Epithelial cell of esophagus (primary cell): ENCODE measurements around the gene STK10.
A peak's percentile ranks its signal among the peaks of the same experiment; 100 is the strongest.

ENCODE experiments used
- DNase-seq: peaks from one replicate; pipeline ENCODE4 v3.0.0; 2010; ENCODE audit warnings: low read depth
- H3K4me3 ChIP-seq: 2 replicates; pipeline ENCODE4 v1.5.1; 2011; ENCODE audit warnings: mild to moderate bottlenecking, low read length, control low read depth
- TF ChIP-seq, protein P1 (sequence below): IDR thresholded peaks from 2 replicates; pipeline ENCODE4 v1.5.1; 2011; ENCODE audit warnings: low read depth, mild to moderate bottlenecking, low read length, control low read depth, inconsistent platforms; ENCODE audit not compliant: insufficient read depth; ENCODE audit errors: missing control alignments

STK10 gene

DNA sequence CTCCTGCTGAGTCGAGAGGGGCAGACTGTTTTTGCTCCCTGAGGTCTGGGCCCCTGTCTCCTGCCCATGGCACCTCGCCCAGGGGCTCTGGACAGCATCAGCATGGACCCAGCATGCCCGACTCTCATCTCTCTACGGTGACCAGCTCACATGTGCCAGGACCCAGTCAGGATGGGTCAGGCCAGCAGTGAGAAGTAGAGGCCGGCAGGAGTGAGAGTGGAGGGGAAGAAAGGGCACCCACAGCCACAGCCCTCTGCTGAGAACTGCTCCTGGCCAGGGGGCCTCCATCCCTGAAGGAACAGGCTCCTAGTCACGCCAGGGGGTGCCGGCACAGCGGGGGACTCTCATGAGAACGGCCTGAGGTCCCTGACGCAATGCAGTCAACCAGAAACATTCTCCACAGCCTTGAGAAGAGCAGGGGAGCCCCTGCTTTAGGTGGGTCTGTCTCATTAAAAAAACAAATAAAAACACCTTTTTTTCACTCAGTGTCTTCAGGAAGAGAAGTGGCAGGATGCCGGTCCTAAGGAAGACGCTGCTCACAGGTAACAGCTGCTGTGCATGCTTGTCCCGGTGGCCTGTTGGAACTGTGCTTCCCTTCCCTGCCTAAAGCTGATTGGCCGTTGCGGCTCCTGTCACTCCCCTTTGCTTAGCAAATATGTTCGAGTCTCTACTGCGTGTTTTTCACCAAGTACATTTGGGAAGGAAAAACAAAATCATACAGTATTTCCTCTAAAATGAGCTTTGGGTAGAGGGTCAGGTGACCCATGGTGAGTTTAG is 95.9 kb downstream of the STK10 start:
- TF ChIP-seq, protein P1, sequence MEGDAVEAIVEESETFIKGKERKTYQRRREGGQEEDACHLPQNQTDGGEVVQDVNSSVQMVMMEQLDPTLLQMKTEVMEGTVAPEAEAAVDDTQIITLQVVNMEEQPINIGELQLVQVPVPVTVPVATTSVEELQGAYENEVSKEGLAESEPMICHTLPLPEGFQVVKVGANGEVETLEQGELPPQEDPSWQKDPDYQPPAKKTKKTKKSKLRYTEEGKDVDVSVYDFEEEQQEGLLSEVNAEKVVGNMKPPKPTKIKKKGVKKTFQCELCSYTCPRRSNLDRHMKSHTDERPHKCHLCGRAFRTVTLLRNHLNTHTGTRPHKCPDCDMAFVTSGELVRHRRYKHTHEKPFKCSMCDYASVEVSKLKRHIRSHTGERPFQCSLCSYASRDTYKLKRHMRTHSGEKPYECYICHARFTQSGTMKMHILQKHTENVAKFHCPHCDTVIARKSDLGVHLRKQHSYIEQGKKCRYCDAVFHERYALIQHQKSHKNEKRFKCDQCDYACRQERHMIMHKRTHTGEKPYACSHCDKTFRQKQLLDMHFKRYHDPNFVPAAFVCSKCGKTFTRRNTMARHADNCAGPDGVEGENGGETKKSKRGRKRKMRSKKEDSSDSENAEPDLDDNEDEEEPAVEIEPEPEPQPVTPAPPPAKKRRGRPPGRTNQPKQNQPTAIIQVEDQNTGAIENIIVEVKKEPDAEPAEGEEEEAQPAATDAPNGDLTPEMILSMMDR: no peak
- no peak for DNase-seq
- H3K4me3 ChIP-seq: no peak overlapping the region

DNA sequence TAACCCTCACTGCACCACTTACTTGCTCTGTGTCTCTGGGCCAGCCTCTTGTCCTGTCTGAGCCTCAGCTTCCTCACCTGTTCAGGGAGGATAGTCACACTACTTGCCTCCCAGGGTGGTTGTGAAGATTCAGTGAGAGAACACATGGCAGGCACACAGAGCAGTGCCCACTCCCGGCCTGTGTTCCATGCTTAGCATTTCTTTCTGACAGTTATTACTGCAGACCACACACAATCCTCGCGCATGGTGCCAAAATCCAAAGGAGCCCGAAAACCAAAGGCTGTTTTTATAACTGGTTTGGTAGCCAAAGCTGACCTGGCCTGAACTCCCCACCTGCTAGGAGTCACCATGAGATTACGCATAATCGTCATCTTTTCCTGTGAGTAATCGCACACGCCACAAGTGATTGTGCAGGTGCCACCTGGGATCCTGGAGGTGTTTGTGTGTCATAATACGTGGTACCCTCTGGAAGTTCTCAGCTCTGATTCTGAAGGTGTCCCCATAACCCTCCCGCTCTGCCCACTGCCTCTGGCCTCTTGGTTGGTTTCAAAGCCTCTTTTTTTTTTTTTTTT is 97.0 kb downstream of the STK10 start:
- peak; percentile 71 for DNase-seq
- TF ChIP-seq, protein P1: no peak
- no peak overlapping the region for H3K4me3 ChIP-seq

DNA sequence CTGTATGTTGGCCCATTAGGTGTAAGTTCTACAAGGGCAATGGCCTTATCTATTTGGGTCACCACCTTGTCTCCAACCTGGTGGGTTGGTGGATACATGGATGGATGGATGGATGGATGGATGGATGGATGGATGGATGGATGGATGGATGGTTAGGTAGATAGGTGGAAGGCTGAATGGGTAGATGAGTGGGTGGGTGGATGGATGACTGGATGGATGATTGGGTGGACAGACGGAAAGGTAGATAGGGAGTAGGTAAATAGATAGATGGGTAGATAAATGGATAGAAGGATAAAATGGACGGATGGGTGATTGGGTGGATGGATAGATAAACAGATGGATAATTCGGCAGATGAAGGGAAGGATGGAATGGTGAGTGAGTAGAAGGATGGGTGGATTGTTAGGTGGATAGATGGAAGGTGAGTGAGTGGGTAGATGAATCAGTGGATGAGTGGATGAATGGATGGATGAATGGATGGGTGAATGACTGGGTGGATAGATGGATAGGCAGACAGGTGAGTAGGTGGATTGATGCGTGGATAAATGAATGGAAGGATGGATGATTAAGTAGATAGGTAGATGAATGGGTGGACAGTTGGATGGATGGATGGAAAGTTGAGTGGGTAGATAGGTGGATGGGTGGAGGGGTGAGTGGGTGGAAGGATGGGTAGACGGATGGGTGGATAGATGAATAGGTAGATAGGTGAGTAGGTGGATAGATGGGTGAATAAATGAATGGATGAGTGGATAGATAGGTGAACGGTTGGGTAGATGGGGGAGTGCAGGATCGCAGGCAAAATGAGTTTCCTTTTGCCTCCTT is 98.5 kb downstream of the STK10 start:
- H3K4me3 ChIP-seq: no peak overlapping the region
- TF ChIP-seq, protein P1: no peak
- no peak for DNase-seq

DNA sequence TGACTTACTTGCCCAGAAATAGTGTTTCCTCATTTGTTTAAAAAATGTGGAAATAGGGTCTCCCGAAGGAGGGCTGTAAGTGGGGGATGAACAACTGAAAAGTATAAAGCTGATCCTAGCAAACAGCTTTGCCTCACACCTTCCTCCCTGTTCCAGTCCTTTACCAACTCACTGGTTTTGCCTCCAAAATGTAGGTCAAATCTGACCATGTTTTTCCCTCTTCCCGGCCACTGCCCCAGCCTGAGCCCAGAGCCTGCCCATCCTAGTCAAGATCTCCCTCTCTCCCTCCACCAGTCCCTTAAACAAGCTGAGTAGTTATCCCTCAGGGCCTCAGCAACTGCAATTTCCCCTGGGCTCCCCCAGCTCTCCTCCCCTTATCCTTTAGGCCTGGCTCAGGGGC is 99.2 kb downstream of the STK10 start:
- DNase-seq: no peak
- TF ChIP-seq, protein P1: no peak
- H3K4me3 ChIP-seq: no peak overlapping the region

DNA sequence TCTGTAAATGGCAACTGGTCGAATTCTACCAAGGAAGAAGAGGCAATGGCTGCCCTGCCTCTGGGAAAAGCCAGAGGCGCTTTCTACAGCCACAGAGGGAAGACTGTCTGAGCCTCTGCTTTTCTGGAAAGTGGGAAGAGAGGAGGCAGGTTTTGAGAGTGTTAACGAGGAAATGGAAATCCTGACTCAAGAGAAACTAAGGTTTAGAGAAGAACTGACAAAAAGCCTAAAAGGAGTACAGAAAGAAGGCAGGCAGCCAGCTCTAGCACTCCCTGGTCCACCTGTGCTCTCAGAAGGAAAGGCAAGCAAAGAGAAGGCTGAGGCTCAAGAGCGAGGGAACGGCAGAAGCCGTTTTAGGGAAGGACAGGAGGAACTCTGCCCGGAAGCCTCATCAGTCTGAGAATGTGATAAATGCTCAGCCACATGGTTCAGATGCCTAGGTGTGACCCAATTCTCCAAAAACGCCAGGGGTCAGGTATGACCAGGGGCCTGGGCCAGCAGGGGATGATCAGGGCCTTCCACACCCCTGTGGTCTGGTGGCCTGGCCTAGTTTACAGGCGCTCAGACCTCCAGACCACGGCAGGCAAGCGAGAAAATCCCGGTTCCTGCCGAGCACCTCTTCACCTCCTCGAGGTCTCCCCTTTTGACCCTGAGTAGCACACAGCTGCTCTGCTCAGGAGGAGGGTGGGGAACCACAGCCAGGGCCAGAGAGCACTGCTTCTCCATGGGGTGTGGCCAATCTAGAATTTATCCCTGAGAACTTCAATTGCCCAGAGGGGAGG is 101.6 kb downstream of the STK10 start:
- TF ChIP-seq, protein P1: no peak
- H3K4me3 ChIP-seq: no peak overlapping the region
- no peak for DNase-seq

DNA sequence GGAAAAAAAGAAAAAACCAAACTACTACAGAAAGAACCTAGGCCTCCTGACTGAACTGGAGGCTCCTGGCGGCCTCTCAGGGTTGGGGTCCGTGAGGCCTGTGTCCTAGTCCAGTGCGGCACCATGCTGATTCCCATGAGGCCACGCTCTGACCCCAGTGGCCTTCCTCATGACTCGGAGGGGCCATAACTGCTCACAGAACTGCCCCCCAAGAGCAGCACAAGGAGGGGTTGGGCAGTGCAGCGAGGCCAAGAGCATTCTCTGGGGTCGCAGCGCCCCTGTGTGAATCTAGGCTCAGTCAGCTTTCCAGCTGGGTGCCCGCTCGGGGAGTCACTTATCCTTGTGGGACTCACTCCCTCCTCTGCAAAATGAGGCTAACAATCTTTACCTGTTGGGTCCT is 102.3 kb downstream of the STK10 start:
- no peak overlapping the region for H3K4me3 ChIP-seq
- no peak for DNase-seq
- TF ChIP-seq, protein P1: no peak
